HUES6 (cell line): Measurements from ENCODE around the gene GNG4.
A peak's percentile ranks its signal among the peaks of the same experiment; 100 is the strongest.
"Not testable (repeated sequence)": the region's sequence is repeated elsewhere in the genome, so short reads cannot be mapped to it uniquely, and the experiment has no call there.

Experiments used
- H3K27ac ChIP-seq: 2 replicates; pipeline ENCODE4 v1.7.0; 2013; ENCODE audit warnings: low read depth, mild to moderate bottlenecking, low read length, inconsistent platforms
- H3K27me3 ChIP-seq: 2 replicates; pipeline ENCODE4 v1.6.1; 2013; ENCODE audit warnings: low read length; ENCODE audit not compliant: control insufficient read depth, insufficient read depth
- H3K36me3 ChIP-seq: 2 replicates; pipeline ENCODE4 v1.6.1; 2013; ENCODE audit warnings: low read length; ENCODE audit not compliant: control insufficient read depth, insufficient read depth
- H3K4me1 ChIP-seq: 2 replicates; pipeline ENCODE4 v1.6.1; 2013; ENCODE audit warnings: low read length; ENCODE audit not compliant: control insufficient read depth, insufficient read depth
- H3K4me3 ChIP-seq: 2 replicates; pipeline ENCODE4 v1.5.1; 2013; ENCODE audit warnings: low read depth, low read length
- H3K9ac ChIP-seq: one replicate; pipeline ENCODE4 v1.6.1; 2013; ENCODE audit warnings: mild to moderate bottlenecking, low read length
- H3K9me3 ChIP-seq: 2 replicates; pipeline ENCODE4 v1.6.1; 2013; ENCODE audit warnings: low read depth, low read length; ENCODE audit not compliant: control insufficient read depth, insufficient read depth

The GNG4 gene

DNA sequence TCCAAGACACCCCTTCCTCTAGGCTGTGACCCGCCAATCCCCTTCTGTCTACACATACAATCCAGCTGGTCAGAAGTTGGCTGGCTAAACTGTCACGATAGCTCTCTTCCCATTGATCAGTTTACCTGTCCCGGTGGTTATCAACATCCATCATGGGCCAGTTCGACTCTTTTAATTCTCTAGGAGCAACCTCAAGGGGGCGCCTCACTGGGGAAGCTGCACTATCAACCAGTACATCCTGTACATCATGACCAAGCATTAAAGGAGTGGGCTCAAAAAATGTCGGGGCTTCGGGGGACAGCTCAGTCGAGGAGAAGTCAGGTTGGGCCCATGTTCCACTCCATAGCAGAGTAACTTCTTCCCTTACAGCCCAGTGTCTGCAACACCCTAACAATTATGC lies 92.1 kb downstream of the GNG4 start:
- no peak overlapping the region for H3K27ac ChIP-seq
- H3K4me1 ChIP-seq, result no peaks in the 10 kb centered on the region
- no peak overlapping the region for H3K9ac ChIP-seq
- no peak overlapping the region for H3K4me3 ChIP-seq
- H3K9me3 ChIP-seq, result no peaks in the 10 kb centered on the region
- no peaks in the 10 kb centered on the region for H3K36me3 ChIP-seq
- no peaks in the 10 kb centered on the region for H3K27me3 ChIP-seq

DNA sequence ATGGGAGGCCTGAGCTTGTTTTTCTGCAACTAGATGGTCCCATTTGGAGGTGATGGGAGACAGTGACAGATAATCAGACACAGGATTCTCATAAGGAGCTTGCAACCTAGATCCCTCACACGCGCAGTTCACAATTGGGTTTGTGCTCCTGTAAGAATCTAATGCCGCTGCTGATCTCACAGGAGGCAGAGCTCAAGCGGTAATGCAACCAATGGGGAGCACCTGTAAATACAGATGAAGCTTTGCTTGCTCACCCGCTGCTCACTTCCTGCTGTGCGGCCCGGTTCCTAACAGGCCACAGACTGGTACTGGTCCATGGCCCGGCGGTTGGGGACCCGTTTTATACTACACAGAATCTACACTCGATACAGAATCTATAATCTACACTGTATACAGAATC lies 92.8 kb downstream of the GNG4 start:
- Histone ChIP-seq H3K4me1 (no peaks in the 10 kb centered on the region), H3K27me3 (no peaks in the 10 kb centered on the region), H3K9ac (no peak overlapping the region), H3K27ac (no peak overlapping the region), H3K4me3 (no peak overlapping the region), H3K9me3 (no peaks in the 10 kb centered on the region), H3K36me3 (no peaks in the 10 kb centered on the region)

DNA sequence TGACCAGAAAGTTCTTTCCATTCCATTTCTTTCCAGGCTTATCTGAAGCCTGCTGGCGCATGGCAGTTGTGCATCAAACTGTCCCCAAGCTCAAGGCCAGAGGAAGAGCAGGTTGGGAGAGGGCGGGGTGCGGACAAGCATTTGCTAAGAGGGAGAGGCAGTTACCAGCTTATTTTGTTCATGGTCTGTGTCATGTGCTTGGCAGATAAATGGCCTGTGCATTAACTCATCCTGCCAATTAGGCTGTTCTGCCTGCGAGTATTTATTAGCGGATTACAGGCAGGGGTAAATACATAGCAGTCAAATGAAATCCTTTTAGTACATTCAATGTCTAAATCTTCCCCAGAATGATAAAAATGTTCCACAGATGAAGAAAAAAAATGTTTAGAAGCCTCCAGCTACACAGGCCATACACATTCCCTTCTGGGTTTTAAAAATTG lies 96.5 kb downstream of the GNG4 start:
- Histone ChIP-seq H3K4me1 (no peaks in the 10 kb centered on the region), H3K9ac (no peak overlapping the region), H3K27me3 (no peaks in the 10 kb centered on the region), H3K9me3 (no peaks in the 10 kb centered on the region), H3K36me3 (no peaks in the 10 kb centered on the region), H3K4me3 (no peak overlapping the region), H3K27ac (no peak overlapping the region)

DNA sequence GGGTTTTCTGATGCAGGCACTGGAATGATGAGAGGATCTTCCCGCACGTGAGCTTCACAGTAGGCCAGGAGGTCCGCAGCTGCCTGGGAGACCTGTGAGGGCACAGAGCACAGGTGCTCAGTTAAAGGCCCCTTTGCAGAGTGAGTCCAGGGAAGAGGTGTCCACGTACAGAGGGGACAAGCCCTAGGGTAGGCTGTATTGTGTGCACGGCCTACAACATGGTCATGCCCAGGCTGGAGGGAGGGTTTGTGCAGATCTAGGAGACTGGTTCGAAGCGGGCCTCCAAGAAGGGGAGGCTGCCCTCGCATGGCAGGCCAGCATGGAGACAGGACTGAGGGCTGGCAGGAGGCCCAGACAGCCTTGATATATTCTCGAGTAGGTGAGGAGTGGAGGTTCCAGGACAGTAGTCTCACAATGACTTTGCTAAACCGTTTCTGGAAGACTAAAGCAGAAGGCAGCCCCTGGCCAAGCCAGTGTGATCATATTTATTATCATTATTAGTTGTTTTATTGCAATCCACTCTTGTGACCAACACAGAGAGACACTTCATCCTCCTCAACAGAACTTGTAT lies 97.4 kb downstream of the GNG4 start:
- Histone ChIP-seq H3K9me3 (no peaks in the 10 kb centered on the region), H3K4me3 (no peak overlapping the region), H3K4me1 (peaks cover under 1% of the 10 kb centered on the region; the same call in 1 of the 2 replicates), H3K27ac (no peak overlapping the region), H3K36me3 (no peaks in the 10 kb centered on the region), H3K9ac (no peak overlapping the region), H3K27me3 (no peaks in the 10 kb centered on the region)

DNA sequence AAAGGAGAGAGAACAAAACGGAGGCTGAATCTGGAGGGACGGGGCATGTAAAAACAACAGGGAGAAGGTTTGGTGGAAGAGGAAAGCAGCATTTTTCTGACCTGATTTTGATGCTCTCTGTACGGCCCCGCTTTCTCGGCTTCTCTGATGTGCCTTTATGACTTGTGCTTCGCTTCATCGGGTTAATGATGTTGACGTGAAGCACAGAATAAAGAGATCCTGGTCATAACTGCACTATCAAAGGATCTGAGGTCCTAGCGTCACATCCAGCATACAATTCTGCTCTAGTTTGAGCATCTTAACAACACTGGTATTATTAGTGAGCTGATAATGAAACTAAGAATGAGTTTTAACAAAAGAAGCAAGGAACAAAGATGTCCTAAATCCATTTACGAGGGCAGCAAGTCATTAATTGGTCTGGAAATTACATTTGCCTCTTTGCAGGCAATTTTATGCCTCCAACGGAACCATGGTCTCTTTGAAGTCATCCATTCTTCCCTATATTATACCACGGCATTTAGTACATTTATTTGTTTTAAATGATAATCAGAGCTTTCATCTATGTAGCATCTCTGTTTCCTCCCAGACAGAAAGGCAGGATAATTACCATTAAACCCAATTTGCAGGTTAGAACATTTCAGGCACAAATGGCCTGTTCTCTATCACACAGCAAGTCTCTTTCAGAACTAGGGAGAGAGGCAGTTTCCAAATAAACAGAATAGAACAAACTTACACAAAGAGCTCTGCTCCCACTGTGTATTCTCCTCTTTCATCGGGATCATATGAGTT lies 100.0 kb downstream of the GNG4 start:
- Histone ChIP-seq H3K9ac (no peak overlapping the region), H3K36me3 (no peaks in the 10 kb centered on the region), H3K27me3 (no peaks in the 10 kb centered on the region), H3K27ac (no peak overlapping the region), H3K4me3 (no peak overlapping the region), H3K4me1 (peaks cover 10% of the 10 kb centered on the region), H3K9me3 (no peaks in the 10 kb centered on the region)

DNA sequence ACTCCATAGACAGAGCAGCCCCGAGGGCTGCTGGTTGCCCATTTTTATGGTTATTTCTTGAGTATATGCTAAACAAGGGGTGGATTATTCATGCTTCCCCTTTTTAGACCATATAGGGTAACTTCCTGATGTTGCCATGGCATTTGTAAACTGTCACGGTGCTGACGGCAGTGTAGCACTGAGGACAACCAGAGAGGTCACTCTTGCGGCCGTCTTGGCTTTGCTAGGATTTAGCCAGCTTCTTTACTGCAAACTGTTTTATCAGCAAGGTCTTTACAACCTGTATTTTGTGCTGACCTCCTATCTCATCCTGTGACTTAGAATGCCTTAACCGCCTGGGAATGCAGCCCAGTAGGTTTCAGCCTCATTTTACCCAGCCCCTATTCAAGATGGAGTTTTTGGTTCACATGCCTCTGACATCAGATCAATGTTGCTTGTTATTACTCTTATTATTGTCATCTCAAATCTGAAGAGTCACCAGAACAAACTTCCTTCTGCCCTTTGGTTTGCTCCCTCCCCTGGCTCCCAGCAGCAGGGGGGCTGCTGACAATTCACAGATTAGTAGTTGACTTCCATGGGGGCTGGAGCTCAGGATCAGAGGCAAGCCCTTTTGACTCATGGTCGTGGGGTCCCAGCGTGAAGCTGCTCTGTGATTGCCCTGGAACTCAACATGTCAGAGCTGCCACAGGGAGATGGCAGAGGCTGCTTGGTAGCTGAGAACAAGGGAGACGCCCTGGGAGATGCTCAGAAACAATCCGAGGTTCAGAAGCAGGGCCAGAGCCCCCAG lies 103.0 kb downstream of the GNG4 start:
- not testable (repeated sequence) for H3K36me3 ChIP-seq, H3K4me3 ChIP-seq, H3K9me3 ChIP-seq, H3K27ac ChIP-seq, H3K27me3 ChIP-seq
- Histone ChIP-seq H3K9ac (peak overlapping the region; percentile 32), H3K4me1 (peaks cover 14% of the 10 kb centered on the region)

DNA sequence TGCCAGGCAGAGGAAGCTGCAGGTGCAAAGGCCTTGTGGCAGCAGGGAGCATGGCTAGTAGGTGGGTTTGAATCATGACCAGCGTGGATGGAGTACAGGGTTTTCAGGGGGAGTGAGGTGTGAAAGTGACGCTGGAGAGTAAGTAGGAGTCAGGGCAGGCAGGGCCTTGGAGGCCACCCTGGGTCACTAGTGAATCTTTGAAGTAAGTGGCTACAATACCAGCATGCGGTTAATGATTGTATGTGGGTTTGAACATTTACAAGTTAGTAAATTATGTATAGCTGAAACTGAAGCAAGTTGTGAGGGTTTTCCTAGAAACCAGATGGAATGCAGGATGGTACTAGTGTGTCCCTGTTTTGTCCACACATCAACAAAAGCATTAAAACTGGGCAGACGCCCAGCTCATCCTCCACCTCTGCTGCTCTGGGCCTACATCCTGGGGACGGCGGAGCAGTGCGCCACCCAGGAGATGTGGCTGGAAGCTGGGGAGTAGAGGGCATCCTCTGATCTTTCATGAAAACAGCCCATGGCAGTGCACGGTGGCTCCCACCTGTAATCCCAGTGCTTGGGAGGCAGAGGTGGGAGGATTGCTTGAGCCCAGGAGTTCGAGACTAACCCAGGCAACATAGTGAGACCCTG lies 104.2 kb downstream of the GNG4 start:
- no peak overlapping the region for H3K9ac ChIP-seq
- H3K9me3 ChIP-seq, result no peaks in the 10 kb centered on the region
- no peaks in the 10 kb centered on the region for H3K36me3 ChIP-seq
- no peaks in the 10 kb centered on the region for H3K27me3 ChIP-seq
- H3K27ac ChIP-seq, result no peak overlapping the region
- H3K4me3 ChIP-seq, result no peak overlapping the region
- H3K4me1 ChIP-seq, result peaks cover 14% of the 10 kb centered on the region

DNA sequence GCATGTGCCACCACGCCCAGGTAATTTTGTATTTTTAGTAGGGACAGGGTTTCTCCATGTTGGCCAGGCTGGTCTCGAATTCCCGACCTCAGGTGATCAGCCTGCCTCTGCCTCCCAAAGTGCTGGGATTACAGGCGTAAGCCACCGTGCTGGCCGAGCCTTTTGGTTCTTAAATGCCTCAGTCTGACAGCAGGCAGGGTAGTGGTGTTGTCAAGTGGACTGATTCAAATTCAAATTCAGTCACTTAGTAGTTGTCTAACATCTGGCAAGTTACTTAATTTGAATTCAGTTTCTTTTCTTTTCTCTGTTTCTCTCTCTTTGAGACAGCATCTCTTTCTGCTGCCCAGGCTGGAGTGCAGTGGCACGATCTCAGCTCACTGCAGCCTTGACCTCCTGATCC lies 106.7 kb downstream of the GNG4 start:
- H3K9me3 ChIP-seq, H3K27ac ChIP-seq, H3K27me3 ChIP-seq, H3K36me3 ChIP-seq, H3K4me3 ChIP-seq, H3K9ac ChIP-seq: not testable (repeated sequence)
- H3K4me1 ChIP-seq, result peaks cover 14% of the 10 kb centered on the region

DNA sequence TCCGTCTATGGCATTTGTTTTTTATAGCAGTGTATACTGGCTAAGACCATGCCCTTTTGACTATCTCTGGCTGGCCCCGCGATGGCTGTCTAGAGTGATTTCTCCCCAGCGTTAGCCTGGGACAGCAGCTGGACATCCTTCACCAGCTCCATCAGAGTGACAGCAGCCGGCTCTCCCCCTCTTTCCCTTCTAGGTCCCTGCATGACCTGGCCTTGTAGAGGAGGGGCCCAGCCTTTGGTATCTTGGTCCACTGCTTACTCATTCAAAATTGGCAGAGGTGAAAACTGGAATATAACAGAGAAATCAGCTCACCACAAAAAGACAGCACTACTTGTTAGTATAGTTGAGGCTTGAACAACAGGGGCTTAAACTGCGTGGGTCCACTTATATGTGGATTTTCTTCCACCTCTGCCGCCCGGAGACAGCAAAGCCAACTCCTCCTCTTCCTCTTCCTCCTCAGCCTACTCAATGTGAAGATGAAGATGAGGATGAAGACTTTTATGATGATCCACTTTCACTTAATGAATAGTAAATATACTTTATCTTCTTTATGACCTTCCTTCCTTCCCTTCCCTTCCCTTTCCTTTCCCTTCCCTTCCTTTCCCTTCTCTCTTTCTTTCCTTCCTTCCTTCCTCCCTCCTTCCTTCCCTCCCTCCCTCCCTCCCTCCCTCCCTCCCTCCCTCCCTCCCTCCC lies 116.0 kb downstream of the GNG4 start:
- H3K9ac ChIP-seq, result no peak overlapping the region
- no peak overlapping the region for H3K27ac ChIP-seq
- no peaks in the 10 kb centered on the region for H3K4me1 ChIP-seq
- no peaks in the 10 kb centered on the region for H3K27me3 ChIP-seq
- no peak overlapping the region for H3K4me3 ChIP-seq
- no peaks in the 10 kb centered on the region for H3K36me3 ChIP-seq
- H3K9me3 ChIP-seq, result no peaks in the 10 kb centered on the region

DNA sequence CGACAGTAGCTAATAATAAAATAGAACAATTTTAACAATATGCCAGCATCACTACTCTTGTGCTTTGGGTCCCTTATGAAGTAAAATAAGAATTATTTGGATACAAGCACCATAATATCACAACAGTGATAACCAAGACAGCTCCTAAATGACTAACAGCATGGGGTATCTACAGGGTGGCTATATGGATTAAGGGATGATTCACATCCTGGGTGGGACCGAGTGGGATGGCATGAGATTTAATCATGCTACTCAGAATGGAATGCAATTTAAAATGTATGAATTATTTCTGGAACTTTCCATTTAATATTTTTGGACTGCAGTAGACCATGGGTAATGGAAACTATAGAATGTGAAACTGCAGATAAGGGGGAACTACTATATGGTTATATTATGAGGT lies 117.2 kb downstream of the GNG4 start:
- no peaks in the 10 kb centered on the region for H3K36me3 ChIP-seq
- H3K4me1 ChIP-seq, result no peaks in the 10 kb centered on the region
- no peaks in the 10 kb centered on the region for H3K9me3 ChIP-seq
- H3K4me3 ChIP-seq, result no peak overlapping the region
- H3K27ac ChIP-seq, result no peak overlapping the region
- H3K9ac ChIP-seq, result no peak overlapping the region
- H3K27me3 ChIP-seq, result no peaks in the 10 kb centered on the region
